SKM-1 (cell line): ENCODE measurements around the gene CNIH1.
"Not testable (repeated sequence)": the region's sequence is repeated elsewhere in the genome, so short reads cannot be mapped to it uniquely, and the experiment has no call there.

Experiments
- DNase-seq: peaks from one replicate; lab custom pipeline; 2025; ENCODE audit not compliant: unreplicated experiment; lab: John Stamatoyannopoulos, UW

Gene CNIH1

GRCh38 chr14:54470701-54471100 is 29.5 kb upstream of the CNIH1 start:
- DNase-seq: no peak

- DNase-seq: no peak
These were observed 26.1 kb upstream of the CNIH1 start for GRCh38 chr14:54467280-54467679.

- DNase-seq: no peak
These were observed 24.5 kb upstream of the CNIH1 start for GRCh38 chr14:54465654-54466053.

- DNase-seq: no peak
These were observed 20.9 kb upstream of the CNIH1 start for GRCh38 chr14:54462048-54462447.

- DNase-seq: no peak
These were observed 17.9 kb upstream of the CNIH1 start for GRCh38 chr14:54459106-54459505.

GRCh38 chr14:54458536-54458935 is 17.4 kb upstream of the CNIH1 start:
- not testable (repeated sequence) for DNase-seq

GRCh38 chr14:54457609-54457996 is 16.4 kb upstream of the CNIH1 start:
- DNase-seq: no peak

- not testable (repeated sequence) for DNase-seq
These were observed 15.8 kb upstream of the CNIH1 start for GRCh38 chr14:54456820-54457608.

- no peak for DNase-seq
These were observed 14.2 kb upstream of the CNIH1 start for GRCh38 chr14:54455363-54455762.

- DNase-seq: not testable (repeated sequence)
These were observed 12.8 kb upstream of the CNIH1 start for GRCh38 chr14:54453990-54454389.

- DNase-seq: no peak
These were observed 12.1 kb upstream of the CNIH1 start for GRCh38 chr14:54453252-54453651.

- no peak for DNase-seq
These were observed 10.8 kb upstream of the CNIH1 start for GRCh38 chr14:54451961-54452360.

- no peak for DNase-seq
These were observed 10.0 kb upstream of the CNIH1 start for GRCh38 chr14:54451121-54451601.

- DNase-seq: peak; percentile 19
These were observed 9.4 kb upstream of the CNIH1 start for GRCh38 chr14:54450535-54450934.

GRCh38 chr14:54447231-54447692 is 6.1 kb upstream of the CNIH1 start:
- peak; percentile 63 for DNase-seq

- no peak for DNase-seq
These were observed 5.1 kb upstream of the CNIH1 start for GRCh38 chr14:54446161-54446693.

GRCh38 chr14:54444681-54445080 is 3.5 kb upstream of the CNIH1 start:
- no peak for DNase-seq

- DNase-seq: no peak
These were observed 2.8 kb upstream of the CNIH1 start for GRCh38 chr14:54443981-54444380.

GRCh38 chr14:54442961-54443360 is 1.8 kb upstream of the CNIH1 start:
- not testable (repeated sequence) for DNase-seq

- no peak for DNase-seq
These were observed 700 bp downstream of the CNIH1 start for GRCh38 chr14:54440476-54440872.

GRCh38 chr14:54440037-54440436 is 1.1 kb downstream of the CNIH1 start:
- DNase-seq: no peak

GRCh38 chr14:54438703-54439102 is 2.5 kb downstream of the CNIH1 start:
- DNase-seq: no peak

GRCh38 chr14:54437954-54438353 is 3.2 kb downstream of the CNIH1 start:
- DNase-seq: not testable (repeated sequence)
